ENCODE data around the gene PHF12.
A peak's percentile ranks its signal among the peaks of the same experiment; 100 is the strongest.

PHF12 gene

GRCh38 chr17:28926366-28926765, 25.0 kb downstream of the PHF12 start:
- H3K4me3 ChIP-seq (replicated peaks; ENCODE audit: insufficient read depth, low read length), result no peak overlapping the region
- TF ChIP-seq POLR2AphosphoS5 (IDR thresholded peaks at IDR 0.05; ENCODE audit: low read depth), result no peak
- TF ChIP-seq SPI1 (IDR thresholded peaks at IDR 0.05; ENCODE audit: borderline replicate concordance, low read depth), result no peak; the same call in 1 of the 2 replicates
- no peak for TF ChIP-seq REST (IDR thresholded peaks at IDR 0.05; ENCODE audit: insufficient replicate concordance, low read depth)
- no peak for TF ChIP-seq CTCF (IDR thresholded peaks at IDR 0.05; ENCODE audit: insufficient read depth, low read length)
- no peak for TF ChIP-seq GABPA (IDR thresholded peaks at IDR 0.05; ENCODE audit: low read depth)
- peak in 1 of 2 experiments; percentile 13 for DNase-seq (ENCODE audit: low read depth in 1 of 2, low spot score in 1 of 2)
- H3K27ac ChIP-seq (replicated peaks), result peak overlapping the region; percentile 60
- H3K27me3 ChIP-seq (ENCODE audit: insufficient read depth, poor library complexity, severe bottlenecking), result no peaks in the 10 kb centered on the region

GRCh38 chr17:28925912-28926365, 25.4 kb downstream of the PHF12 start:
- Histone ChIP-seq H3K27me3 (ENCODE audit: insufficient read depth, poor library complexity, severe bottlenecking) (no peaks in the 10 kb centered on the region), H3K4me3 (replicated peaks; ENCODE audit: insufficient read depth, low read length) (no peak overlapping the region), H3K27ac (replicated peaks) (peak overlapping the region; percentile 60)
- TF ChIP-seq REST (IDR thresholded peaks at IDR 0.05; ENCODE audit: insufficient replicate concordance, low read depth) (no peak), CTCF (IDR thresholded peaks at IDR 0.05; ENCODE audit: insufficient read depth, low read length) (no peak), GABPA (IDR thresholded peaks at IDR 0.05; ENCODE audit: low read depth) (peak; percentile 58), POLR2AphosphoS5 (IDR thresholded peaks at IDR 0.05; ENCODE audit: low read depth) (peak; percentile 71), SPI1 (IDR thresholded peaks at IDR 0.05; ENCODE audit: borderline replicate concordance, low read depth) (no peak)
- DNase-seq (ENCODE audit: low read depth in 1 of 2, low spot score in 1 of 2), result peak; percentile 67 to 80

GRCh38 chr17:28920201-28920600, 31.1 kb downstream of the PHF12 start:
- Histone ChIP-seq H3K4me3 (replicated peaks; ENCODE audit: insufficient read depth, low read length) (no peak overlapping the region), H3K27ac (replicated peaks) (no peak overlapping the region), H3K27me3 (ENCODE audit: insufficient read depth, poor library complexity, severe bottlenecking) (no peaks in the 10 kb centered on the region)
- TF ChIP-seq SPI1 (IDR thresholded peaks at IDR 0.05; ENCODE audit: borderline replicate concordance, low read depth), result no peak
- no peak for TF ChIP-seq REST (IDR thresholded peaks at IDR 0.05; ENCODE audit: insufficient replicate concordance, low read depth)
- TF ChIP-seq GABPA (IDR thresholded peaks at IDR 0.05; ENCODE audit: low read depth), result no peak
- no peak for TF ChIP-seq CTCF (IDR thresholded peaks at IDR 0.05; ENCODE audit: insufficient read depth, low read length)
- TF ChIP-seq POLR2AphosphoS5 (IDR thresholded peaks at IDR 0.05; ENCODE audit: low read depth), result no peak
- DNase-seq (ENCODE audit: low read depth in 1 of 2, low spot score in 1 of 2), result no peak

Measured in HL-60 (cell line).